PFSK-1 (cell line): Measurements from ENCODE around the gene ABLIM2.

ENCODE experiments used
- POLR2AphosphoS5 ChIP-seq: IDR thresholded peaks from 2 replicates; pipeline ENCODE4 v1.6.1; 2012; ENCODE audit warnings: low read depth, mild to moderate bottlenecking, control low read depth, low read length, moderate library complexity
- SIN3A ChIP-seq: IDR thresholded peaks from 2 replicates; pipeline ENCODE4 v1.6.1; 2012; ENCODE audit warnings: mild to moderate bottlenecking, low read length, moderate library complexity, borderline replicate concordance; ENCODE audit not compliant: insufficient read depth
- TAF1 ChIP-seq: IDR thresholded peaks from 2 replicates; pipeline ENCODE4 v1.6.1; 2012; ENCODE audit warnings: low read length, control low read depth, borderline replicate concordance; ENCODE audit not compliant: insufficient read depth
- TF ChIP-seq, protein P1 (sequence below), 2 experiments: IDR thresholded peaks; 2 replicates each; pipeline versions ENCODE4 v1.6.1 to v1.8.0; 2011 to 2012; ENCODE audit warnings: low read depth in 2 of 2, low read length in 2 of 2, control low read depth in 1 of 2, inconsistent platforms in 1 of 2, mild to moderate bottlenecking in 1 of 2, moderate library complexity in 1 of 2; ENCODE audit not compliant: insufficient read depth in 1 of 2

DNA sequence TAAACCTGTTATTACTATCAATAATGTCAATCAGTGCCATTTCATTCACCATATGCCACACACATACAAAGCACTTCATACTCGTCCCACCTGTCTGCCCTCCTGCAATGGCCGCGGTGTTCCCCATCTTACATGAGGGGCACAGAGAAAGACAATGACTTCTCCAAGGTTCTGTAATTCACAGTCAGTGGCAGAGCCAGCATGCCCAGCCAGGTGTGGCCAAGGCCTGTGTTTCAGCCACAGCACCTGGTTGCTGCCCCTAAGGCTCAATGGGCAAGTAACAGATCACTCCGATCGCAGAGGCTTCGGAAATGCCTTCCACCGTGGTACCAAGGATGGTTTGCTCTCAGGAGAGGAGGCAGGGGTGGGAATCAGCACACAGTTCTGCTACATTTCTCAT lies 229.9 kb downstream of the ABLIM2 start:
- no peak for TF ChIP-seq POLR2AphosphoS5
- no peak for TF ChIP-seq SIN3A
- TF ChIP-seq, protein P1, sequence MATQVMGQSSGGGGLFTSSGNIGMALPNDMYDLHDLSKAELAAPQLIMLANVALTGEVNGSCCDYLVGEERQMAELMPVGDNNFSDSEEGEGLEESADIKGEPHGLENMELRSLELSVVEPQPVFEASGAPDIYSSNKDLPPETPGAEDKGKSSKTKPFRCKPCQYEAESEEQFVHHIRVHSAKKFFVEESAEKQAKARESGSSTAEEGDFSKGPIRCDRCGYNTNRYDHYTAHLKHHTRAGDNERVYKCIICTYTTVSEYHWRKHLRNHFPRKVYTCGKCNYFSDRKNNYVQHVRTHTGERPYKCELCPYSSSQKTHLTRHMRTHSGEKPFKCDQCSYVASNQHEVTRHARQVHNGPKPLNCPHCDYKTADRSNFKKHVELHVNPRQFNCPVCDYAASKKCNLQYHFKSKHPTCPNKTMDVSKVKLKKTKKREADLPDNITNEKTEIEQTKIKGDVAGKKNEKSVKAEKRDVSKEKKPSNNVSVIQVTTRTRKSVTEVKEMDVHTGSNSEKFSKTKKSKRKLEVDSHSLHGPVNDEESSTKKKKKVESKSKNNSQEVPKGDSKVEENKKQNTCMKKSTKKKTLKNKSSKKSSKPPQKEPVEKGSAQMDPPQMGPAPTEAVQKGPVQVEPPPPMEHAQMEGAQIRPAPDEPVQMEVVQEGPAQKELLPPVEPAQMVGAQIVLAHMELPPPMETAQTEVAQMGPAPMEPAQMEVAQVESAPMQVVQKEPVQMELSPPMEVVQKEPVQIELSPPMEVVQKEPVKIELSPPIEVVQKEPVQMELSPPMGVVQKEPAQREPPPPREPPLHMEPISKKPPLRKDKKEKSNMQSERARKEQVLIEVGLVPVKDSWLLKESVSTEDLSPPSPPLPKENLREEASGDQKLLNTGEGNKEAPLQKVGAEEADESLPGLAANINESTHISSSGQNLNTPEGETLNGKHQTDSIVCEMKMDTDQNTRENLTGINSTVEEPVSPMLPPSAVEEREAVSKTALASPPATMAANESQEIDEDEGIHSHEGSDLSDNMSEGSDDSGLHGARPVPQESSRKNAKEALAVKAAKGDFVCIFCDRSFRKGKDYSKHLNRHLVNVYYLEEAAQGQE (IDR thresholded peaks at IDR 0.05; ENCODE audit: insufficient read depth in 1 of 2, low read depth in 2 of 2, low read length in 2 of 2): no peak
- TF ChIP-seq TAF1: no peak
